ENCODE data around the gene HDAC7.

HDAC7 gene

GRCh38 chr12:47791874-47792273 lies 27.8 kb downstream of the HDAC7 start:
- no peak for DNase-seq

- no peak for DNase-seq
These were observed 28.4 kb downstream of the HDAC7 start for GRCh38 chr12:47791351-47791746.

- no peak for DNase-seq
These were observed 28.9 kb downstream of the HDAC7 start for GRCh38 chr12:47790676-47791350.

- no peak for DNase-seq
These were observed 29.8 kb downstream of the HDAC7 start for GRCh38 chr12:47789712-47790489.

GRCh38 chr12:47789141-47789540 lies 30.6 kb downstream of the HDAC7 start:
- no peak for DNase-seq

GRCh38 chr12:47787596-47788319 lies 31.9 kb downstream of the HDAC7 start:
- no peak for DNase-seq

- DNase-seq = no peak
These were observed 32.9 kb downstream of the HDAC7 start for GRCh38 chr12:47786662-47787280.

- no peak for DNase-seq
These were observed 33.6 kb downstream of the HDAC7 start for GRCh38 chr12:47785887-47786661.

- DNase-seq = no peak
These were observed 34.4 kb downstream of the HDAC7 start for GRCh38 chr12:47785036-47785886.

- no peak for DNase-seq
These were observed 35.6 kb downstream of the HDAC7 start for GRCh38 chr12:47783821-47784819.

GRCh38 chr12:47783024-47783755 lies 36.5 kb downstream of the HDAC7 start:
- no peak for DNase-seq

GRCh38 chr12:47782372-47782770 lies 37.3 kb downstream of the HDAC7 start:
- no peak for DNase-seq

- no peak for DNase-seq
These were observed 38.0 kb downstream of the HDAC7 start for GRCh38 chr12:47781479-47782371.

- no peak for DNase-seq
These were observed 39.7 kb downstream of the HDAC7 start for GRCh38 chr12:47779943-47780504.

GRCh38 chr12:47779301-47779942 lies 40.3 kb downstream of the HDAC7 start:
- peak; percentile 94 for DNase-seq

- DNase-seq = no peak
These were observed 40.8 kb downstream of the HDAC7 start for GRCh38 chr12:47778881-47779280.

- no peak for DNase-seq
These were observed 41.8 kb downstream of the HDAC7 start for GRCh38 chr12:47777741-47778558.

Data from stimulated activated CD4-positive, alpha-beta T cell treated with anti-CD3 and anti-CD28 coated beads, Interleukin-4, amount 100 ng/mL, for 24 hours (primary cell).